RWPE1 (cell line): Measurements from ENCODE around the gene PTPRN2.

ENCODE experiments used
- CTCF ChIA-PET: fragments of 350-600 bp; sonication (Branson Sonifier 250); formaldehyde crosslinking; extraction: SDS; loops from one replicate; lab custom pipeline; 2021; lab: Yijun Ruan, JAX
- POLR2A ChIA-PET: fragments of 400-600 bp; formaldehyde crosslinking; extraction: SDS; loops from one replicate; lab custom pipeline; 2020; ENCODE audit warnings: antibody characterized with exemption; ENCODE audit not compliant: low non-redundant PET; lab: Yijun Ruan, JAX
- DNase-seq: peaks from one replicate; pipeline ENCODE4 v3.0.0; 2012; ENCODE audit warnings: low spot score
- H3K27ac ChIP-seq: fragments of 450-650 bp; 2 replicates; pipeline ENCODE4 v1.5.1; 2017
- TF ChIP-seq, protein P1 (sequence below): fragments of 450-650 bp; conservative IDR thresholded peaks from 2 replicates; pipeline ENCODE4 v1.5.1; 2017; ENCODE audit warnings: low read depth, mild to moderate bottlenecking

Gene PTPRN2

DNA sequence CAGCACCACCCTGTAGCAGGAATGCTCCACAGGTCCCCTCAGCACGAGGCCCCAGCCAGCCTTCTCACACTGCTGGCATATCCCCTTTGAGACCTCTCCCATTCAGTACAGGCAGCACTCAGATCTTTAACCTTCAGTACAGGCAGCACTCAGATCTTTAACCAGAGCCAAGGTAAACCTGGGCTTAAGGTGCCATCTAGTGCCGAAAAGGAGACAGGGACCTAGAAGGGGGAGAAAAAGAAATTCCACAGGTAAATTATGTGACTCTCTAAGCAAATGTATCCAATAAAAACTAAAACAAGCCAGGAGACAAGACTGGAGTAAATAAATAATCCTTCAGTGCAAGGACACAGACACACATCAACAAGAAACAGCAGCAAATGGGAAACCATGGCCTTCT, 358.6 kb downstream of the PTPRN2 start:
- no peak overlapping the region for H3K27ac ChIP-seq
- ChIA-PET POLR2A (no interaction called here), CTCF (no interaction called here)
- TF ChIP-seq, protein P1, sequence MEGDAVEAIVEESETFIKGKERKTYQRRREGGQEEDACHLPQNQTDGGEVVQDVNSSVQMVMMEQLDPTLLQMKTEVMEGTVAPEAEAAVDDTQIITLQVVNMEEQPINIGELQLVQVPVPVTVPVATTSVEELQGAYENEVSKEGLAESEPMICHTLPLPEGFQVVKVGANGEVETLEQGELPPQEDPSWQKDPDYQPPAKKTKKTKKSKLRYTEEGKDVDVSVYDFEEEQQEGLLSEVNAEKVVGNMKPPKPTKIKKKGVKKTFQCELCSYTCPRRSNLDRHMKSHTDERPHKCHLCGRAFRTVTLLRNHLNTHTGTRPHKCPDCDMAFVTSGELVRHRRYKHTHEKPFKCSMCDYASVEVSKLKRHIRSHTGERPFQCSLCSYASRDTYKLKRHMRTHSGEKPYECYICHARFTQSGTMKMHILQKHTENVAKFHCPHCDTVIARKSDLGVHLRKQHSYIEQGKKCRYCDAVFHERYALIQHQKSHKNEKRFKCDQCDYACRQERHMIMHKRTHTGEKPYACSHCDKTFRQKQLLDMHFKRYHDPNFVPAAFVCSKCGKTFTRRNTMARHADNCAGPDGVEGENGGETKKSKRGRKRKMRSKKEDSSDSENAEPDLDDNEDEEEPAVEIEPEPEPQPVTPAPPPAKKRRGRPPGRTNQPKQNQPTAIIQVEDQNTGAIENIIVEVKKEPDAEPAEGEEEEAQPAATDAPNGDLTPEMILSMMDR = no peak
- DNase-seq = no peak

- H3K27ac ChIP-seq = no peak overlapping the region
- TF ChIP-seq, protein P1 = no peak
- ChIA-PET CTCF (no interaction called here), POLR2A (no interaction called here)
- no peak for DNase-seq
Observed at GRCh38 chr7:158228131-158228530, 359.5 kb downstream of the PTPRN2 start.

- ChIA-PET CTCF (no interaction called here), POLR2A (no interaction called here)
- DNase-seq = no peak
- TF ChIP-seq, protein P1 = no peak
- no peak overlapping the region for H3K27ac ChIP-seq
Observed at GRCh38 chr7:158227258-158227984, 360.2 kb downstream of the PTPRN2 start.

- TF ChIP-seq, protein P1 = no peak
- CTCF ChIA-PET = no interaction called here
- no peak for DNase-seq
- H3K27ac ChIP-seq = no peak overlapping the region
- POLR2A ChIA-PET = no interaction called here
Observed at GRCh38 chr7:158216198-158216597, 371.4 kb downstream of the PTPRN2 start.

DNA sequence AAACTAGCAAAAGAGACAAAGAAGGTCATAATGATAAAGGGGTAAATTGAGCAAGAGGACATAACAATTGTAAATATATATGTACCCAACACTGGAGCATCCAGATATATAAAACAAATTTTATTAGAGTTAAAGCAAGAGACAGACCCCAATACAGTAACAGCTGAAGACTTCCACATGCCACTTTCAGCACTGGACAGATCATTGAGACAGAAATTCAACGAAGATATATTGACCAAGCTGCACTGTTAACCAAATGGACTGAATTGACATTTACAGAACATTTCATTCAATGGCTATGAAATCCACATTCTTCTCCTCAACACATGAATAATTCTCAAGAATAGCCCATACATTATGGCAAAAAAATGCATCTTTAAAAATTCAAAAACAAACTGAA, 378.2 kb downstream of the PTPRN2 start:
- no peak overlapping the region for H3K27ac ChIP-seq
- CTCF ChIA-PET = no interaction called here
- TF ChIP-seq, protein P1 = no peak
- POLR2A ChIA-PET = no interaction called here
- no peak for DNase-seq

DNA sequence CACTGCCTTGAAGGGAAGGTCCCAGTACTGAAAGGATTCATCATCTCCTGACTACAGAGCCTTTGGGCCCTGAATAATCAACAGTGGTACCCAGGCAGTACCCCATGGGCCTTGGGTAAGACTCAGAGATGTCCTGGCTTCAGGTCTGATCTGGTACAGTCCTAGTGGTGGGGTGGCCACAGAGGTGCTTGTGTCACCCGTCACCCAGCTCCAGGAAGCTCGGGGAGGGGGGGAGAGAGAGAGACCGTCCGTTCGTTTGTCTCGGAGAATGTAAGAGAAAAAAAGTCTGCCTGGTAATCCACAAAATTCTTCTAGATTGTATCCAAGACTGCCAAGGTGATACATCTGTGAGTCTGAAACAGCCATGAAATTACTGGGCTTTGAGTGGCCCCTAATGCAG, 381.3 kb downstream of the PTPRN2 start:
- POLR2A ChIA-PET = no interaction called here
- no peak overlapping the region for H3K27ac ChIP-seq
- CTCF ChIA-PET = no interaction called here

More for the DNA sequence above, 381.3 kb downstream of the PTPRN2 start:
- no peak for DNase-seq
- TF ChIP-seq, protein P1 = no peak
